Measurements from ENCODE around the gene ITGA7. TPM values are rescaled to one million over a fixed set of nuclear protein-coding genes. Genes with fewer than 3 reads are reported as not detected.

ITGA7 gene, protein sequence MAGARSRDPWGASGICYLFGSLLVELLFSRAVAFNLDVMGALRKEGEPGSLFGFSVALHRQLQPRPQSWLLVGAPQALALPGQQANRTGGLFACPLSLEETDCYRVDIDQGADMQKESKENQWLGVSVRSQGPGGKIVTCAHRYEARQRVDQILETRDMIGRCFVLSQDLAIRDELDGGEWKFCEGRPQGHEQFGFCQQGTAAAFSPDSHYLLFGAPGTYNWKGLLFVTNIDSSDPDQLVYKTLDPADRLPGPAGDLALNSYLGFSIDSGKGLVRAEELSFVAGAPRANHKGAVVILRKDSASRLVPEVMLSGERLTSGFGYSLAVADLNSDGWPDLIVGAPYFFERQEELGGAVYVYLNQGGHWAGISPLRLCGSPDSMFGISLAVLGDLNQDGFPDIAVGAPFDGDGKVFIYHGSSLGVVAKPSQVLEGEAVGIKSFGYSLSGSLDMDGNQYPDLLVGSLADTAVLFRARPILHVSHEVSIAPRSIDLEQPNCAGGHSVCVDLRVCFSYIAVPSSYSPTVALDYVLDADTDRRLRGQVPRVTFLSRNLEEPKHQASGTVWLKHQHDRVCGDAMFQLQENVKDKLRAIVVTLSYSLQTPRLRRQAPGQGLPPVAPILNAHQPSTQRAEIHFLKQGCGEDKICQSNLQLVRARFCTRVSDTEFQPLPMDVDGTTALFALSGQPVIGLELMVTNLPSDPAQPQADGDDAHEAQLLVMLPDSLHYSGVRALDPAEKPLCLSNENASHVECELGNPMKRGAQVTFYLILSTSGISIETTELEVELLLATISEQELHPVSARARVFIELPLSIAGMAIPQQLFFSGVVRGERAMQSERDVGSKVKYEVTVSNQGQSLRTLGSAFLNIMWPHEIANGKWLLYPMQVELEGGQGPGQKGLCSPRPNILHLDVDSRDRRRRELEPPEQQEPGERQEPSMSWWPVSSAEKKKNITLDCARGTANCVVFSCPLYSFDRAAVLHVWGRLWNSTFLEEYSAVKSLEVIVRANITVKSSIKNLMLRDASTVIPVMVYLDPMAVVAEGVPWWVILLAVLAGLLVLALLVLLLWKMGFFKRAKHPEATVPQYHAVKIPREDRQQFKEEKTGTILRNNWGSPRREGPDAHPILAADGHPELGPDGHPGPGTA
- 10.4 and 39.2 TPM in 2 replicates for total RNA-seq (ENCODE audit: low replicate concordance)
- long read RNA-seq, partial matches to known transcripts: 0 of 1 reads
- long read RNA-seq, other reads (novel, unspliced or antisense): 1 of 1 reads

DNA sequence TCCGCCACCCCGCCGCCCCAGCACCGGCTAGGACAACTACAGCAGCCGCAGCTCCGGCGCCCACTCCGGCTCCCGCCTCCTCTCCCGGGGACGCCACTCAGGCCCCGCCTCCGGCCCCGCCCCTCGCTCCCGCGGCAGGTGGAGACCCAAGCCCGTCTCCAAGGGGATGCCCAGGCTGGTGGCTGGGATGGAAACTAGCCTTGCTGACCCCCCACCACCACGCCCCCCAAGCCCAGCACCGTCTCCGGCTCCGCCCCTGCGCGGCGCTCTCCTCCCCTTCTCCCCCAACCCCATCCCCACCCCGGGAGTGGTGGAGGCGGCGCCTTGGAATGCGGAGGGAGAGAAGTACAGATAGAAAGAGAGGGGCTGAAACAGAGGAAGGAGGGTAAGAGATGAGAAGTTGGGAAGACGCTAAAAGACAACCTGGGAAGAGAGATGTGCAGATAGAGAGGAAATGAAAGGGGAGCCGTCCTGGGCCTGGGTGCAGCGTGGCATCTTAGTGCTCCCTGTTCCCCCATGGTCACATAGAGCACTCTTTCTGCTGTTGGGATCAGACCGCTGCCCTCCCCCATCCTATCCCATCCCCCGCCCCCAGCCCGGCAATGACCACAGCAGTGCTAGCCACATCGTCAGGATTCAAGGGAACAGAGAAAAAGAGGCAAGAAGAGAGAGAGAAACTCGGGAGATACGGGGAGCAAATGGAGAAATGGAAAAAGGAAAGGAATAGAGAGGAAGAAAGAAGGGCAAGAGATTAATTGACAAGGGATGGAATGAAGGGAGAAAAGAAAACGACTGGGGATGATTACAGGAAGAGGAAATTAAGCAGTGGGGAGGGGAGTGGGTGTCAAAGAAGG lies at the start of gene ITGA7:
Gene ITGA7 (minus strand): TSS at position 64 of the 854 bp plus-strand sequence. CDS start 222 bp downstream, outside the sequence.
- Mint-ChIP-seq H3K27ac (peak within 1 kb of the TSS; percentile 33), H3K36me3 (no peaks in the 10 kb centered on the region), H3K4me3 (peak within 1 kb of the TSS; percentile 88), H3K9me3 (no peaks in the 10 kb centered on the region), H3K27me3 (peaks cover 84% of the 10 kb centered on the region), H3K4me1 (ENCODE audit: unreplicated experiment) (peaks cover 20% of the 10 kb centered on the region)
- DNase-seq (ENCODE audit: extremely low spot score, unreplicated experiment): peak; percentile 80
- TF ChIP-seq CTCF (conservative IDR thresholded peaks at IDR 0.05): no peak

DNA sequence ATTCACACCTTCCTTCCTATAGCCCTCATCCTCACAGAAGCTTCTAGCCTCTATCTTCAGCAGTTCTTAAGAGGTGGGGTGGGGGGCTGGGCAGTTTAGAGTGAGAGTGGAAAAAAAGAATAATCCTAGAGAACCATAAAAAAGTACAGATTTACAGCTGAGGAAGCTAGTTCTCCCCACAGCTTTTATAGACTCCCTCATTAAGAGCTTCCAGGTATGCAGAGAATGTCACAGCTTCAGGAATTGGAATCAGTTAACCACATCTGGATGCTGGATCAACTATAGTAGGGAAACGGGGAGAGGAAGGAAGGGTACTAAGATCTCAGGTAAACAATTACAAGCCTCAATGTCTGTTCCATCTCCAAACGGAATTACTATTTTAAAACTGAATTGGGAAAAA lies 47.5 kb upstream of the ITGA7 start:
- H3K4me1 Mint-ChIP-seq (ENCODE audit: unreplicated experiment): no peaks in the 10 kb centered on the region
- no peak overlapping the region for H3K4me3 Mint-ChIP-seq
- peaks cover 49% of the 10 kb centered on the region for H3K36me3 Mint-ChIP-seq
- no peak for DNase-seq (ENCODE audit: extremely low spot score, unreplicated experiment)
- no peaks in the 10 kb centered on the region for H3K9me3 Mint-ChIP-seq
- TF ChIP-seq CTCF (conservative IDR thresholded peaks at IDR 0.05): no peak
- H3K27ac Mint-ChIP-seq: no peak overlapping the region
- H3K27me3 Mint-ChIP-seq: no peaks in the 10 kb centered on the region

DNA sequence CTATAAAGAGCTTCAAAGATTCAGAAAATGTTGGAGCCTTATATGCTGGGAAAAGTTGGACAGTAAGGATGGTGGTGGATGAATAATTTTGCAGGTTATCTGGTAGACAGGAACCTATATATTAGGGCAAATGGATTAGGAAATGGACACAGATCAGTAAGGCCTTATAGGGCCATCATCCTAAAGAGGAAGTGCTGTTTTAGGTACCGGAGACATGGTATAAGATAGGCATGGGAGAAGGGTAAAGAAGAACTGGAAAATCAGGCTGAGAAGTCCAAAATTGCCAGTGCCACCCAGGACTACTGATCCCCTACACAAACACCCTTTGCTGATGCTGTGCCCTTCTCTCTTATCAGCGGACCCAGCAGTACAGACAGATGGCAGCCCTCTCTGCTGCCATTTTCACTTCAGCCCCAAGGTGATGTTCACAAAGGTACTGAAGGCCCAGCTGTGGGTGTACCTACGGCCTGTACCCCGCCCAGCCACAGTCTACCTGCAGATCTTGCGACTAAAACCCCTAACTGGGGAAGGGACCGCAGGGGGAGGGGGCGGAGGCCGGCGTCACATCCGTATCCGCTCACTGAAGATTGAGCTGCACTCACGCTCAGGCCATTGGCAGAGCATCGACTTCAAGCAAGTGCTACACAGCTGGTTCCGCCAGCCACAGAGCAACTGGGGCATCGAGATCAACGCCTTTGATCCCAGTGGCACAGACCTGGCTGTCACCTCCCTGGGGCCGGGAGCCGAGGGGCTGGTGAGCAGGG lies 40.7 kb upstream of the ITGA7 start:
- TF ChIP-seq CTCF (conservative IDR thresholded peaks at IDR 0.05): no peak
- peaks cover 37% of the 10 kb centered on the region for H3K4me1 Mint-ChIP-seq (ENCODE audit: unreplicated experiment)
- no peak overlapping the region for H3K27ac Mint-ChIP-seq
- H3K9me3 Mint-ChIP-seq: no peaks in the 10 kb centered on the region
- H3K36me3 Mint-ChIP-seq: peaks cover 37% of the 10 kb centered on the region
- no peaks in the 10 kb centered on the region for H3K27me3 Mint-ChIP-seq
- H3K4me3 Mint-ChIP-seq: no peak overlapping the region
- no peak for DNase-seq (ENCODE audit: extremely low spot score, unreplicated experiment)

DNA sequence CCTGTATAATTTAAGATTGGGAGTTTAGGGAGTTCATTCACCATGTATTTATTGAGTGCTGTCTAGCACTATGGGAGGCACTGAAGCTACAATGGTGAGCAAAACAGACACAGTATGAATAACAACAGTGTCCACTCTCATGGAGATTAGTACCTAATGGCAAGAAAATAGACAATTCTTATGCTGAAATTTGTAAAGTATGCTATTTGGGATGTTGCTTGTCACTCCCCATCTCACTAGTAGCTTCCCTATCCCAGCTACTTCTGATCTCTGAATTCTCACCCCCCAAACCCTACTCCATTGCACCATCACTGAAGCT lies 39.2 kb upstream of the ITGA7 start:
- Mint-ChIP-seq H3K27me3 (no peaks in the 10 kb centered on the region), H3K36me3 (peaks cover 35% of the 10 kb centered on the region), H3K27ac (no peak overlapping the region), H3K4me3 (peak overlapping the region; percentile 89), H3K4me1 (ENCODE audit: unreplicated experiment) (peaks cover 40% of the 10 kb centered on the region), H3K9me3 (no peaks in the 10 kb centered on the region)
- no peak for TF ChIP-seq CTCF (conservative IDR thresholded peaks at IDR 0.05)
- DNase-seq (ENCODE audit: extremely low spot score, unreplicated experiment): no peak
